Breast epithelium (tissue), 3 donors: ENCODE data around the gene CCDC148.

ENCODE experiments used
- CTCF ChIP-seq, 3 donors: fragments of 450-650 bp; IDR thresholded peaks; one replicate each; pipeline ENCODE4 v1.5.1; 2016 to 2017; ENCODE audit warnings: antibody characterized with exemption in 3 of 3, mild to moderate bottlenecking in 3 of 3, moderate library complexity in 3 of 3
- POLR2A ChIP-seq: fragments of 450-650 bp; IDR thresholded peaks from one replicate; pipeline ENCODE4 v1.6.1; 2016; ENCODE audit warnings: antibody characterized with exemption, mild to moderate bottlenecking, moderate library complexity
- POLR2AphosphoS5 ChIP-seq, 3 donors: sonication (generic); formaldehyde crosslinking; IDR thresholded peaks; one replicate each; pipeline ENCODE4 v1.6.1; 2017; ENCODE audit warnings: antibody characterized with exemption in 3 of 3

GRCh38 chr2:158467248-158467647, 10.7 kb upstream of the CCDC148 start:
- TF ChIP-seq CTCF (IDR thresholded peaks at IDR 0.05) (no peak), POLR2AphosphoS5 (IDR thresholded peaks at IDR 0.05) (no peak), POLR2A (no peak)
